SK-N-SH (cell line): ENCODE data around the gene GRAMD1B. TPM values are rescaled to one million over a fixed set of nuclear protein-coding genes. Genes with fewer than 3 reads are reported as not detected.

Experiments
- CTCF ChIA-PET: fragments of 300-600, 350-600 bp; formaldehyde crosslinking; extraction: SDS; loops from one replicate; lab custom pipeline; 2021; lab: Yijun Ruan, JAX
- POLR2A ChIA-PET: fragments of 350-600 bp; sonication (Branson Sonifier 250); formaldehyde crosslinking; extraction: SDS; loops from one replicate; lab custom pipeline; 2020; ENCODE audit warnings: antibody characterized with exemption, inconsistent platforms; lab: Yijun Ruan, JAX
- DNase-seq: peaks from one replicate; pipeline ENCODE4 v3.0.0; 2012
- H2AFZ ChIP-seq: fragments of 200-600 bp; sonication (generic); 2 replicates; pipeline ENCODE4 v1.8.1; 2016; ENCODE audit warnings: antibody characterized with exemption, mild to moderate bottlenecking, low read depth
- H3F3A ChIP-seq: fragments of 200-600 bp; sonication (generic); replicated peaks from 2 replicates; pipeline ENCODE3; 2016; ENCODE audit warnings: antibody characterized with exemption, mild to moderate bottlenecking; ENCODE audit not compliant: insufficient read depth
- H3K27ac ChIP-seq, 2 experiments: fragments of 200-500 bp in 1 of 2; fragments of 200-600 bp in 1 of 2; sonication (Bioruptor generic) in 1 of 2; sonication (generic), shearing (Covaris generic) in 1 of 2; 2 replicates each; pipeline versions ENCODE4 v1.5.1 to v1.6.1; 2014 to 2016; ENCODE audit warnings: low read depth in 2 of 2, inconsistent platforms in 1 of 2, low read length in 1 of 2, mild to moderate bottlenecking in 1 of 2, mixed read lengths in 1 of 2
- H3K27me3 ChIP-seq: fragments of 200-600 bp; sonication (generic), shearing (Covaris generic); 2 replicates; pipeline ENCODE4 v1.6.1; 2016; ENCODE audit warnings: mixed run types; ENCODE audit not compliant: insufficient read depth
- H3K36me3 ChIP-seq, 2 experiments: fragments of 200-500 bp in 1 of 2; fragments of 200-600 bp in 1 of 2; sonication (Bioruptor generic) in 1 of 2; sonication (generic) in 1 of 2; replicated peaks in 1 of 2; 2 replicates each; pipeline versions ENCODE3 to v1.5.1; 2014 to 2016; ENCODE audit warnings: low read length in 1 of 2, mild to moderate bottlenecking in 1 of 2; ENCODE audit not compliant: insufficient read depth in 2 of 2, control insufficient read depth in 1 of 2
- H3K4me1 ChIP-seq, 2 experiments: fragments of 200-500 bp in 1 of 2; fragments of 200-600 bp in 1 of 2; sonication (Bioruptor generic) in 1 of 2; sonication (generic), shearing (Covaris generic) in 1 of 2; 2 replicates each; pipeline versions ENCODE4 v1.5.1 to v1.6.1; 2014 to 2016; ENCODE audit warnings: low read depth in 1 of 2, low read length in 1 of 2, mixed run types in 1 of 2; ENCODE audit not compliant: insufficient read depth in 2 of 2, control insufficient read depth in 1 of 2
- H3K4me2 ChIP-seq: fragments of 200-600 bp; sonication (generic), shearing (Covaris generic); 2 replicates; pipeline ENCODE4 v1.6.1; 2017; ENCODE audit warnings: mixed run types
- H3K4me3 ChIP-seq, 2 experiments: fragments of 200-500 bp in 1 of 2; fragments of 200-600 bp in 1 of 2; sonication (Bioruptor generic) in 1 of 2; sonication (generic), shearing (Covaris generic) in 1 of 2; 2 replicates each; pipeline versions ENCODE4 v1.5.1 to v1.8.1; 2014 to 2016; ENCODE audit warnings: low read depth in 2 of 2, inconsistent platforms in 1 of 2, low read length in 1 of 2, mild to moderate bottlenecking in 1 of 2, mixed read lengths in 1 of 2, moderate library complexity in 1 of 2
- H3K79me2 ChIP-seq: fragments of 200-600 bp; sonication (generic); 2 replicates; pipeline ENCODE4 v1.8.1; 2017; ENCODE audit warnings: mild to moderate bottlenecking; ENCODE audit not compliant: insufficient read depth
- H3K9ac ChIP-seq: fragments of 200-600 bp; sonication (generic); 2 replicates; pipeline ENCODE4 v1.6.1; 2017; ENCODE audit warnings: mixed run types
- H3K9me2 ChIP-seq: fragments of 200-600 bp; sonication (generic); 2 replicates; pipeline ENCODE4 v1.6.1; 2017; ENCODE audit warnings: mixed run types
- H3K9me3 ChIP-seq: fragments of 200-600 bp; sonication (generic); 2 replicates; pipeline ENCODE4 v1.6.1; 2017; ENCODE audit warnings: mixed run types, mild to moderate bottlenecking, moderate library complexity
- H4K20me1 ChIP-seq: fragments of 200-600 bp; sonication (generic); 2 replicates; pipeline ENCODE4 v1.6.1; 2017; ENCODE audit warnings: mild to moderate bottlenecking, mixed run types; ENCODE audit not compliant: insufficient read depth
- CHD2 ChIP-seq: fragments of 150-350 bp; IDR thresholded peaks from 2 replicates; pipeline ENCODE4 v1.6.1; 2018; ENCODE audit warnings: low read length; ENCODE audit not compliant: partially characterized antibody
- CTCF ChIP-seq: fragments of 200-600 bp; sonication (generic); IDR thresholded peaks from 2 replicates; pipeline ENCODE4 v1.6.1; 2017; ENCODE audit warnings: antibody characterized with exemption, mild to moderate bottlenecking, moderate library complexity
- EP300 ChIP-seq, 2 experiments: IDR thresholded peaks; 2 replicates each; pipeline versions ENCODE4 v1.4.0 to v1.6.1; 2012; ENCODE audit warnings: borderline replicate concordance in 1 of 2, low read depth in 1 of 2, low read length in 1 of 2
- FOSL2 ChIP-seq: IDR thresholded peaks from 2 replicates; pipeline ENCODE4 v1.4.0; 2012; ENCODE audit warnings: low read depth, mild to moderate bottlenecking, moderate library complexity, borderline replicate concordance
- FOXJ3 ChIP-seq: sonication (generic); formaldehyde crosslinking; IDR thresholded peaks from 2 replicates; pipeline ENCODE4 v1.5.1; 2020; ENCODE audit warnings: mild to moderate bottlenecking, missing genetic modification reagents
- MEF2A ChIP-seq: IDR thresholded peaks from 2 replicates; pipeline ENCODE4 v1.4.0; 2012; ENCODE audit warnings: low read depth, borderline replicate concordance
- MXI1 ChIP-seq: IDR thresholded peaks from 2 replicates; pipeline ENCODE4 v1.6.1; 2012; ENCODE audit warnings: mild to moderate bottlenecking, low read depth, low read length, improper control_type of control experiment
- NFIC ChIP-seq: IDR thresholded peaks from 2 replicates; pipeline ENCODE4 v1.4.0; 2012; ENCODE audit warnings: borderline replicate concordance
- PBX3 ChIP-seq: IDR thresholded peaks from 2 replicates; pipeline ENCODE4; 2012
- POLR2AphosphoS5 ChIP-seq: IDR thresholded peaks from 2 replicates; pipeline ENCODE4 v1.6.1; 2012; ENCODE audit warnings: low read depth, low read length
- RAD21 ChIP-seq: IDR thresholded peaks from 2 replicates; pipeline ENCODE4 v1.6.1; 2012; ENCODE audit warnings: mild to moderate bottlenecking, low read length
- SMC3 ChIP-seq: IDR thresholded peaks from 2 replicates; pipeline ENCODE4 v1.6.1; 2012; ENCODE audit warnings: low read depth, low read length, improper control_type of control experiment
- TAF1 ChIP-seq: IDR thresholded peaks from 2 replicates; pipeline ENCODE4 v1.6.1; 2012; ENCODE audit warnings: low read depth, mild to moderate bottlenecking, low read length, moderate library complexity, borderline replicate concordance
- TEAD4 ChIP-seq: IDR thresholded peaks from 2 replicates; pipeline ENCODE4 v1.4.0; 2012; ENCODE audit warnings: mild to moderate bottlenecking, borderline replicate concordance; ENCODE audit not compliant: insufficient read depth
- ZBTB33 ChIP-seq: IDR thresholded peaks from 2 replicates; pipeline ENCODE4 v1.4.0; 2012; ENCODE audit warnings: low read depth, borderline replicate concordance
- WGBS: methylation state at CpG from one replicate; pipeline ENCODE4 v1.1.6; 2017; ENCODE audit warnings: low lambda C conversion rate; 5-methylcytosine and 5-hydroxymethylcytosine counted together
- polyA plus RNA-seq, 3 experiments: library from polyadenylated mRNA; depleted of rRNA; stranded (reverse); fragments of >200 nt; gene quantifications; 2 replicates each; pipeline ENCODE4 v1.2.3, GENCODE V29; 2012

Gene GRAMD1B
- polyA plus RNA-seq, 1 of the 3 experiments (the other 2 are of a cell fraction), result 14.5 TPM

GRCh38 chr11:123640677-123641494 is 210.8 kb downstream of the GRAMD1B start:
- DNase-seq, result peak; percentile 81
- H3K27me3 ChIP-seq, result peaks cover 6% of the 10 kb centered on the region; the same call in 1 of the 2 replicates

GRCh38 chr11:123641495-123641840 is 211.4 kb downstream of the GRAMD1B start:
- no peaks in the 10 kb centered on the region for H3K79me2 ChIP-seq
- POLR2A ChIA-PET, result interaction anchor here (1.0 kb wide), 1 partner anchor 12 kb away, joined by 3 read pairs; no protein-coding TSS in a partner anchor
- H3F3A ChIP-seq, result no peaks in the 10 kb centered on the region
- H3K4me1 ChIP-seq, result peaks cover 0 to 8% of the 10 kb centered on the region in 2 experiments; a peak in 1 of 4 replicates
- no peaks in the 10 kb centered on the region for H3K36me3 ChIP-seq
- H3K9me3 ChIP-seq, result no peaks in the 10 kb centered on the region
- H3K9ac ChIP-seq, result no peak overlapping the region
- CTCF ChIA-PET, result interaction anchor here (0.7 to 13.3 kb wide), 15 partner anchors 9 to 88 kb away, joined by 3 to 441 read pairs (median 5); partner anchors contain the start of gene SCN3B
- 48% methylated on average over 4 of the region's 4 CpGs for WGBS
- H3K4me2 ChIP-seq, result no peak overlapping the region
- no peak overlapping the region for H3K27ac ChIP-seq
- peaks cover 11% of the 10 kb centered on the region; the same call in 1 of the 2 replicates for H3K27me3 ChIP-seq
- H2AFZ ChIP-seq, result no peak overlapping the region
- H4K20me1 ChIP-seq, result no peaks in the 10 kb centered on the region
- DNase-seq, result no peak
- H3K9me2 ChIP-seq, result no peaks in the 10 kb centered on the region
- no peak overlapping the region for H3K4me3 ChIP-seq
- no peak for TF ChIP-seq CTCF
- no peak for TF ChIP-seq PBX3
- TF ChIP-seq FOSL2, result no peak
- no peak for TF ChIP-seq MEF2A
- no peak for TF ChIP-seq ZBTB33
- TF ChIP-seq NFIC, result no peak
- TF ChIP-seq EP300 (IDR thresholded peaks at IDR 0.05; ENCODE audit: borderline replicate concordance in 1 of 2, low read depth in 1 of 2, low read length in 1 of 2), result no peak
- no peak for TF ChIP-seq CHD2
- no peak for TF ChIP-seq TEAD4
- no peak for TF ChIP-seq TAF1
- TF ChIP-seq MXI1, result no peak
- TF ChIP-seq FOXJ3 (CRISPR knock-in tag), result no peak
- TF ChIP-seq POLR2AphosphoS5, result no peak

More at GRCh38 chr11:123640677-123641494, 210.8 kb downstream of the GRAMD1B start:
- ChIA-PET POLR2A (interaction anchor here (1.0 to 1.2 kb wide), 2 partner anchors 12 to 13 kb away, joined by 3 read pairs; no protein-coding TSS in a partner anchor), CTCF (interaction anchor here (0.6 to 13.3 kb wide), 22 partner anchors 9 to 88 kb away, joined by 3 to 441 read pairs (median 5); partner anchors contain the start of gene SCN3B)
- Histone ChIP-seq H3K27ac (no peak overlapping the region), H4K20me1 (no peaks in the 10 kb centered on the region), H3F3A (no peaks in the 10 kb centered on the region), H3K9ac (no peak overlapping the region)
- TF ChIP-seq CTCF, result peak; percentile 85
- TF ChIP-seq SMC3, result peak; percentile 83
- no peak for TF ChIP-seq POLR2AphosphoS5
- peak; percentile 92 for TF ChIP-seq RAD21
- TF ChIP-seq, all 33 proteins: peak for 3
- Histone ChIP-seq H3K4me3 (no peak overlapping the region), H3K36me3 (no peaks in the 10 kb centered on the region), H2AFZ (0 out of 2 replicates have a peak overlapping the region, but pooled peaks have one; percentile 2), H3K4me2 (peak overlapping the region; percentile 26; the same call in 1 of the 2 replicates), H3K4me1 (peaks cover 0 to 8% of the 10 kb centered on the region in 2 experiments; a peak in 1 of 4 replicates), H3K79me2 (no peaks in the 10 kb centered on the region), H3K9me2 (no peaks in the 10 kb centered on the region), H3K9me3 (no peaks in the 10 kb centered on the region)
- WGBS, result 26% methylated on average over 22 of the region's 22 CpGs
